HG03159 (cell line): ENCODE measurements around the gene GCK.

Source experiments
- ATAC-seq: cut with Tn5 transposase; IDR thresholded peaks from one replicate; pipeline ENCODE4 v1.9.1; 2021; ENCODE audit warnings: mild to moderate bottlenecking, moderate library complexity; ENCODE audit not compliant: unreplicated experiment

Gene GCK

GRCh38 chr7:44189286-44189992 is at the start of gene GCK:
GCK (minus strand) TSS chr7:44189439; CDS start chr7:44188953, 486 bp downstream.
- ATAC-seq: no peak

- ATAC-seq: no peak
Measured at GRCh38 chr7:44238116-44238695, 49.0 kb upstream of the GCK start.

GRCh38 chr7:44237696-44238095 is 48.5 kb upstream of the GCK start:
- ATAC-seq: no peak

- ATAC-seq: no peak
Measured at GRCh38 chr7:44236333-44236728, 47.1 kb upstream of the GCK start.

- ATAC-seq: no peak
Measured at GRCh38 chr7:44235582-44236332, 46.5 kb upstream of the GCK start.

GRCh38 chr7:44235066-44235465 is 45.8 kb upstream of the GCK start:
- ATAC-seq: no peak

- no peak for ATAC-seq
Measured at GRCh38 chr7:44232901-44233715, 43.9 kb upstream of the GCK start.

- ATAC-seq: no peak
Measured at GRCh38 chr7:44232396-44232795, 43.2 kb upstream of the GCK start.

- ATAC-seq: no peak
Measured at GRCh38 chr7:44231088-44231487, 41.8 kb upstream of the GCK start.

GRCh38 chr7:44230286-44230685 is 41.0 kb upstream of the GCK start:
- no peak for ATAC-seq

- ATAC-seq: no peak
Measured at GRCh38 chr7:44229546-44230105, 40.4 kb upstream of the GCK start.

- ATAC-seq: no peak
Measured at GRCh38 chr7:44228571-44229350, 39.5 kb upstream of the GCK start.

- no peak for ATAC-seq
Measured at GRCh38 chr7:44227911-44228310, 38.7 kb upstream of the GCK start.

GRCh38 chr7:44226396-44226753 is 37.1 kb upstream of the GCK start:
- ATAC-seq: no peak

GRCh38 chr7:44225566-44226395 is 36.5 kb upstream of the GCK start:
- no peak for ATAC-seq

GRCh38 chr7:44224974-44225565 is 35.8 kb upstream of the GCK start:
- no peak for ATAC-seq

- ATAC-seq: no peak
Measured at GRCh38 chr7:44224080-44224973, 35.1 kb upstream of the GCK start.
